Amniotic epithelial cell (primary cell): ENCODE measurements around the gene VPS51.
"Not testable (repeated sequence)": the region's sequence is repeated elsewhere in the genome, so short reads cannot be mapped to it uniquely, and the experiment has no call there.

Experiments
- DNase-seq: peaks from one replicate; pipeline ENCODE4 v3.0.0-alpha.2; 2010; ENCODE audit warnings: low read depth

VPS51 gene

DNA sequence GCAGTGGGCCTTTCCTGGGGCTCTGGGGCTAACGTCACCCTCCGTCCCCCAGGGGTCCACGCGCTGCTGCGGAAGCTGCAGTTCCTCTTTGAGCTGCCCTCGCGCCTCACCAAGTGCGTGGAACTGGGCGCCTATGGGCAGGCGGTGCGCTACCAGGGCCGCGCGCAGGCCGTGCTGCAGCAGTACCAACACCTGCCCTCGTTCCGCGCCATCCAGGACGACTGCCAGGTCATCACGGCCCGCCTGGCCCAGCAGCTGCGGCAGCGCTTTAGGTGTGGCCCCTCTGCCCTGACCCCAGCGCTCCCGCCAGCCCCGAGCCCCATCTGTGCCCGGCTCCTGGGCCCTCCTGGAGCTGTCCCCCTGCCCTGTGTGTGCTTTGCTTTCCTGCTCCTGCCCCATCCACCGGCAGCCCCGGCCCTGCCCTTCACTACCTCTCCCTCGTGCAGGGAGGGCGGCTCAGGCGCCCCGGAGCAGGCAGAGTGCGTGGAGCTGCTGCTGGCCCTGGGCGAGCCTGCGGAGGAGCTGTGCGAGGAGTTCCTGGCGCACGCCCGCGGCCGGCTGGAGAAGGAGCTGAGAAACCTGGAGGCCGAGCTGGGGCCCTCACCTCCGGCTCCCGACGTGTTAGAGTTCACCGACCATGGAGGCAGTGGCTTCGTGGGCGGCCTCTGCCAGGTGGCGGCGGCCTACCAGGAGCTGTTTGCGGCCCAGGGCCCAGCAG, 11.9 kb downstream of the VPS51 start:
- DNase-seq, result no peak

DNA sequence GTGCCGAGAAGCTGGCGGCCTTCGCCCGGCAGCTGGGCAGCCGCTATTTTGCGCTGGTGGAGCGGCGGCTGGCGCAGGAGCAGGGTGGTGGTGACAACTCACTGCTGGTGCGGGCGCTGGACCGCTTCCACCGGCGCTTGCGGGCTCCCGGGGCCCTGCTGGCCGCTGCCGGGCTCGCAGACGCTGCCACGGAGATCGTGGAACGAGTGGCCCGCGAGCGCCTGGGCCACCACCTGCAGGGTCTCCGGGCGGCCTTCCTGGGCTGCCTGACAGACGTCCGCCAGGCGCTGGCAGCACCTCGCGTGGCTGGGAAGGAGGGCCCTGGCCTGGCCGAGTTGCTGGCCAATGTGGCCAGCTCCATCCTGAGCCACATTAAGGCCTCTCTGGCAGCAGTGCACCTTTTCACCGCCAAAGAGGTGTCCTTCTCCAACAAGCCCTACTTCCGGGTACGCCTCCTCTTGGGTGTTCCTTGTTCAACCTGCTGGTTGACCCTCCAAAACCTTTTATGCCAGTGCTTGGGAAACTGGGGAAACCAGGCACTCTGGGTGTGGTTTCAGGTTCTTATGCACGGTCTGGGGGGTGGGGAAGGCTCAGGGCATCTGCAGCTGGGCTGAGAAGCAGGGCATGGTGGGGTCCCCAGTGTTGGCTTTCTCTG, 12.6 kb downstream of the VPS51 start:
- DNase-seq, result no peak

DNA sequence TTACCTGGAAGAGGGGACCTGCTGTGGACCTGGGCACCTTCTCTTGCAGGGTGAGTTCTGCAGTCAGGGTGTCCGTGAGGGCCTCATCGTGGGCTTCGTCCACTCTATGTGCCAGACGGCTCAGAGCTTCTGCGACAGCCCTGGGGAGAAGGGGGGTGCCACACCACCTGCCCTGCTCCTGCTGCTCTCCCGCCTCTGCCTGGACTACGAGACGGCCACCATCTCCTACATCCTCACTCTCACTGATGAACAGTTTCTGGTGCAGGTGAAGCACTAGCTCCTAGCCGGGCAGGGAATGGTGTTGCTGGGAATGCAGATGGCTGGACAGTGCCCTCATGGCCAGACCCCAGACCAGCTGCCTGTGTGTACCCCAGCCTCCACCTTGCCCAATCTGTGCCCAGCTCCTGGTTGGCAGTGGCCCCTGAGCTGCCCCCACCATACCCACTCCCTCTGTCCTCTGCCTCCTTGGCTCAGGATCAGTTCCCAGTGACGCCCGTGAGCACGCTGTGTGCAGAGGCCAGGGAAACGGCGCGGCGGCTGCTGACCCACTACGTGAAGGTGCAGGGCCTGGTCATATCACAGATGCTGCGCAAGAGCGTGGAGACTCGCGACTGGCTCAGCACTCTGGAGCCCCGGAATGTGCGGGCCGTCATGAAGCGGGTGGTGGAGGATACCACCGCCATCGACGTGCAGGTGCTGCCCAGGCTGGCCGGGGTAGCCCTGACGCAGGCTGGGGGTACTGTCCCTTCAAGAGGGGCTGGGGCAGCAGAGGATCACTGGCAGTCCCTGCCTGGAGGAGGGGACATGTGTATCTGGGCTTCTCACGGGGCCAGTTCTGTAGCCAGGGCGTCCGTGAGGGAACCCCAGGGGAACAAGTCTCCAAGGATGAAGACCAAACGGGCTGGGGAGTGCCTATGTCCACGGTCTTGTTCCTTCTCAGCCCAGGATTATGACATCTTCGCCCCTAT, 13.5 kb downstream of the VPS51 start:
- no peak for DNase-seq

DNA sequence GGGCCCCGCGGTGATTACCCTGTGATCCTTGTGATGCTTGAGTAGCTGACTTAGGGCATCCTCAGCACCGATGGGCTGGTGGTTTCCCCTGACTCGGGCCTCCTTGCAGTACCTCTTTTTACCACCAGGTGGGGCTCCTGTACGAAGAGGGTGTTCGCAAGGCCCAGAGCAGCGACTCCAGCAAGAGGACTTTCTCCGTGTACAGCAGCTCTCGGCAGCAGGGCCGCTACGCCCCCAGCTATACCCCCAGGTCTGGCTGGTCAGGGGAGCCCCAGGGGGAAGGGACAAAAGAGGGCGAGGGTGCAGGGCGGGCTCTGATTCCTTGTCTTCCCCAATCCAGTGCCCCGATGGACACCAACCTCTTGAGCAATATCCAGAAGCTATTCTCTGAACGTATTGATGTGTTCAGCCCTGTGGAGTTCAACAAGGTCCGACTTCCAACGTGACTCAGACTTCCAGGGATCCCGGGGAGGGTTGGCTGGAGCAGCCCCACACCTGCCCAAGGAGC, 14.4 kb downstream of the VPS51 start:
- peak; percentile 69 for DNase-seq

DNA sequence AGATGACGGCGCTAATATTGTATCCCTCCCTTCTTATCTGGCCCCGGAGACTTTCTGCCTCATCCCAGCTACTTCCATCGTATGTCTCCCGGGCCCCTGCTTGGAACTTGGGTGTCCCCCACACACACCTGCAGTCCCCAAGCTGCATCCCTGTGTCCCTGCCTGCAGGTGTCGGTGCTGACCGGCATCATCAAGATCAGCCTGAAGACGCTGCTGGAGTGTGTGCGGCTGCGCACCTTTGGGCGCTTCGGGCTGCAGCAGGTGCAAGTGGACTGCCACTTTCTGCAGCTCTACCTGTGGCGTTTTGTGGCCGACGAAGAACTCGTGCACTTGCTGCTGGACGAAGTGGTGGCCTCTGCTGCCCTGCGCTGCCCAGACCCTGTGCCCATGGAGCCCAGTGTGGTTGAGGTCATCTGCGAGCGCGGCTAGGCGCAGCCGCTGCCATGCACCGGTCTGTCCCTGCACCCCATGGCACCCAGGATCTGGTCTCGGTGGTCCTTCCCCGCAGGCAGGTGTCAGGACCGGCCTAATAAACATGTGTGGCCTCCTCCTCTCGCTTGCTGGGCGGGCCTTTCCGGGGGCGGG, 15.2 kb downstream of the VPS51 start:
- no peak for DNase-seq

DNA sequence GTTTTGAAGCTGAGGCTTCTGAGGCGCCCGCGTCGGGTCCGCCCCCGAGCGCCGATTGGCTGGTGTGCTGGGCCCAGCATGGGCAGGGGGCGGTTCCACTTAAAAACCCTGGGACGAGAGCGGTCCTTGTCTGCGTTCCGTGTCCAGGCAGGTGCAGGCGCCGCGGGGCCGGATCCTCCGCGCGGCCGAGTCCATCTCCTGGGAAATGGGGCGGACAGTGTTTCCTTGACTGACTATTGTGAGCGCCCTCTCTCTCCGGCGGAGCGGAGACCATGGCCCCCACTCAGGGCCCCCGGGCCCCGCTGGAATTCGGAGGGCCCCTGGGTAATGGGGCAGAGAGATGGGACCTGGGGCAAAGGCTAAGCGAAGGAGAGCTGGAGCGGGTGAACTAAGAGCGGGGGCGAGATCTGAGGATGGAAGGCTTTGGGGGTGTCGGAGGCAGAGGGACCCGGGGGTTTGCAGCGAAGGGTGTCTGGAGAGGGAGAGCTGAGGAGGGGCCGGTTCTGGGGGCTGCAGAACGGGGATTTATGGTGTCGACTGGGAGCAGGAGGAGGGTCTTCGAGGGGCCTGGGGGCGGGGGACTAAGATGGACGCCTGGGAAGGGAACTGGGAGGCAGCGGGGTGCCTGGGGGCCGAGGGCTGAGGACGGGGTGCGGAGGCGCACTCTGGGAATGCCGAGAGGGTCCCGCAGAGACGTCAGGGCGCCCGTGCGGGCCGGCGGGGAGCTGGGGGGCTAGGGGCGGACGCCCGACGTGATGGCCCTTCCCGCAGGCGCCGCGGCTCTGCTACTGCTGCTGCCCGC, 15.9 kb downstream of the VPS51 start, which contains the start of gene TM7SF2:
Gene TM7SF2, plus strand, starts transcription at position 129 of the 802 bp plus-strand sequence. Its CDS starts 144 bp downstream, at position 273.
- peak; percentile 85 for DNase-seq

DNA sequence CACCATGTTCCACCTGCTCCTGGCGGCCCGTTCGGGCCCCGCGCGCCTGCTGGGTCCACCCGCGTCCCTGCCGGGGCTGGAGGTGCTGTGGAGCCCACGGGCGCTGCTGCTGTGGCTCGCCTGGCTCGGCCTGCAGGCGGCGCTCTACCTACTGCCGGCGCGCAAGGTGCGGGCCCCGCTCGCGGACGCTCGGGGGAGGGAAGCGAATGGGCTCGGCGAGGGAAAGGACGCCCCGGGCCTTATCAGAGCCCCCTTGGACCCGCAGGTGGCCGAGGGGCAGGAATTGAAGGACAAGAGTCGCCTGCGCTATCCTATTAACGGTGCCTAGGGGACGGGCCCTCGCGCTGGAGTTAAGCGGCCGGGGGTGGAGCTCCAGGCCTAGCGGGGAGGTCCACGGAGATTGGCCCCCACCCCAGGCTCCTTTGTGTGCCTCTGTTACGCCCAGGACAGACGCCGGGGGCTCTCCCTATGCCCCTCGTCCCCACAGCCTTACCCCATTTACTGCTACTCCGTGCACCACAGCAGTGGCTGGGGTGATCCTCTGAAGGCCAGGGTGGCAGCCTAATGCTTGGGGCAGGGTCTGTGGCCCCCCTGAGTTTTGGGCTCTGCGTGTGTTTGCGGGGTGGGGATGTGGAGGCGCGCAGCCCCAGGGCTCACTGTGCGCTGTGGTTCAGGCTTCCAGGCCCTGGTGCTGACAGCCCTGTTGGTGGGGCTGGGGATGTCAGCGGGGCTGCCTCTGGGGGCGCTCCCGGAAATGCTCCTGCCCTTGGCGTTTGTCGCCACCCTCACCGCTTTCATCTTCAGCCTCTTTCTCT, 16.7 kb downstream of the VPS51 start:
- DNase-seq, result no peak

DNA sequence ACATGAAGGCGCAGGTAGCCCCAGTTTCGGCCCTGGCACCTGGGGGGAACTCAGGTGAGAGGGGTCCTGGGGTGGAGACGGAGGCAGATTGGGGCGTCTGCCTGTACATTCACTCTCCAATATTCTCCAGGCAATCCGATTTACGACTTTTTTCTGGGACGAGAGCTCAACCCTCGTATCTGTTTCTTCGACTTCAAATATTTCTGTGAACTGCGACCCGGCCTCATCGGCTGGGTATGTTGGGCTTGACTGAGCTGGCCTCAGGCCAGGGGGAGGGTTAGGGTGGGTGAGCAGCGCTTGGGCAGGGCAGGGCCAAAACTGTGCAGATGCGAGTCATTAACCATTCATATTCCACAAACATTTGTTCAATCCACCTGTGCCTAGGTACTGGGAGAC, 17.3 kb downstream of the VPS51 start:
- no peak for DNase-seq

DNA sequence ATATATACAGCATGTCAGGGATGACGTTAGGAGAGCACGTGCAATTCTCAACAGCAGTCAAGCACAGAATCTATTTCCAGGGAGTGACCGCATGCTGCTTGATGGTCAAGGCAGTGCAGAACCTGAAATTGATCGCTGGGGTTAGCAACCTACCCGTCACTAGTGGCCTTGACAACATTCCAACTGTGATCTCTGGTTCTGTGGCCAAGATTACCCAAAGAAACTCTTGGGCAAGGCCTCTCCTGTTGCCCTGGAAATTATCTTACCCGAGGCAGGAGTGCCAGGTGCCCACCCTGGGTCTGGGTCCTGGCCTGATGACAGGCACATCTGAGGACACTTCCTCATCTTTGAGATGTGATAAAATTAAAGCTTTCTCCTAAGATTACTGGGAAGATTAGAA, 17.8 kb downstream of the VPS51 start:
- DNase-seq, result peak; percentile 46

DNA sequence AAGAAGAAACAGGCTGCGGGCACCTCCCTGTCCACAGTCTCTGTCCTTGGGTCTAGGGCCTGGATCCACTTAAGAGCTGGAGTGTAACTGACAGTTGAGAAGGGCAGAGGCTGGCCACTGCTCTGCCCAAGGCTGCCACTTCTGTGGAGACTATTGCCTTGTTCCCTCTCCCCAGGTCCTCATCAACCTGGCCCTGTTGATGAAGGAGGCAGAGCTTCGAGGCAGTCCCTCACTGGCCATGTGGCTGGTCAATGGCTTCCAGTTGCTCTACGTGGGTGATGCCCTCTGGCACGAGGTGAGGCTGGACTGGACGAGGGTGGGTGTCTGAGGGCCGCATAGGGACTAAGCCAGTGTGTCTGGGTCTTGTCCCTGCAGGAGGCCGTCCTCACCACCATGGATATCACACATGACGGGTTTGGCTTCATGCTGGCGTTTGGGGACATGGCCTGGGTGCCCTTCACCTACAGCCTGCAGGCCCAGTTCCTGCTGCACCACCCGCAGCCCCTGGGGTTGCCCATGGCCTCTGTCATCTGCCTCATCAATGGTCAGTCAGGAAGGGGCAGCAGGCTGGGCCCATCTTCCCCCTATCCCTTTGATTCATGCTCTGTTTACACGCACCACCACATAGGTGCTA, 18.6 kb downstream of the VPS51 start:
- DNase-seq, result no peak

DNA sequence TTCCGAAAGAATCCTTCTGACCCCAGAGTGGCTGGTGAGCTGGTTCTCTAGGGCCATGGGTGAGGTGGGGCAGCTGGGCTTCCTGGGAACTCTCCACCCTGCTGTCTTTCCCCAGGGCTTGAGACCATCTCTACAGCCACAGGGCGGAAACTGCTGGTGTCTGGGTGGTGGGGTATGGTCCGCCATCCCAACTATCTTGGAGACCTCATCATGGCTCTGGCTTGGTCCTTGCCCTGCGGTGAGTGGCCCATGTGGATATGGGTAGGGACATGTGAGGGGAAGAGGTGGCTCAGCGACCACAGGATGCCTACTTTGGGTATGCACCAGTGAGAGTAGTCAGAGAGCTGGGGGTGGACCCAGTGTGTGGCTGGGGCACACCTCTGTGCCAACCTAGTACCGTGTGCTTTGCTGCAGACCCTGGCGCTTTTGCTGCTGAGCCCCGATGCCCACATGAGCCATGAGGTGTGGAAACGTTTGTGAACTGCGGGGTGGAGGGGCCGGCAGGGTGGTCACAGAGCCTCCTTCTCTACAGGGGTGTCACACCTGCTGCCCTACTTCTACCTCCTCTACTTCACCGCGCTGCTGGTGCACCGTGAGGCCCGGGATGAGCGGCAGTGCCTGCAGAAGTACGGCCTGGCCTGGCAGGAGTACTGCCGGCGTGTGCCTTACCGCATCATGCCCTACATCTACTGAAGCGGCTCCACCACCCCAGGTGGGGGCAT, 19.5 kb downstream of the VPS51 start:
- DNase-seq, result no peak

DNA sequence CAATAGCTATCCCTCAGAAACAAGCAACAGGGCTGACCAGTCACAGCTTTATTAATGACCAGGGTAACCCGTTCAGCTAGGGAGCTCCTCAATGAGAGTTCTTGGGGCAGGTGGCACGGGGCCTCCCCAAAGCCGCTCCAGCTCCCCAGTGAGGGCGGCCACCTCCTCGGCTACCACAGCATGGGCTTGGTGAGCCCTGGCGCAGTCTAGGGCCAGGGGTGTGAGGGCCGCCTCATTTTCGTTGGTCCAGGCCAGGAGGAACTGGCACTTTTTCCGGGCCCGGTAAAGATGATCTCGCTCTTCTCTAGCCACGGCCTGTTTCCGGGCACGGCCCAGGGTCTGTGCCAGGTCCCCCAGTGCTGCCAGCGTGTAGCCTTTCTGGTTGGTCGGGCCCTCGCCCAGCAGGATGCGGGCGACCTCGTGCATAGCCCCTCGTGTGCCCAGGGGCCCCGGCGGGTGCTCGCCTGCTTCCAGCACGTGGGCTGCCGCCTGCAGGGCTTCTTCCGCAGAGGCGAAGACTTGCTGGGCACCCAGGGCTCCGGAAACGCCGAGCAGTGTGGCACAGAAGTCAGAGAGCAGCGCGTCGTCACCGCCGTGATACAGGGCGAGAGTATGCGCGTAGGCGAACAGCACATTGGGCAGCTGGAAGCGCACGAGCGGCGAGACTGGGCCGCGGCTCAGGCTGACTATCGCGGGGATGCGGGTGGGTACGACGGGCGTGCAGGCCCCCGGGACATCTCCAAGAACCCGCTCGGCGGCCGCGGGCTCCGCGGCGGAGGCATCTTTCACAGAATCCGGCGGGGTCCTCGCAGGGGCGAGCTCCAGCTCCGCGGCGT, 20.6 kb downstream of the VPS51 start:
- peak; percentile 65 for DNase-seq

DNA sequence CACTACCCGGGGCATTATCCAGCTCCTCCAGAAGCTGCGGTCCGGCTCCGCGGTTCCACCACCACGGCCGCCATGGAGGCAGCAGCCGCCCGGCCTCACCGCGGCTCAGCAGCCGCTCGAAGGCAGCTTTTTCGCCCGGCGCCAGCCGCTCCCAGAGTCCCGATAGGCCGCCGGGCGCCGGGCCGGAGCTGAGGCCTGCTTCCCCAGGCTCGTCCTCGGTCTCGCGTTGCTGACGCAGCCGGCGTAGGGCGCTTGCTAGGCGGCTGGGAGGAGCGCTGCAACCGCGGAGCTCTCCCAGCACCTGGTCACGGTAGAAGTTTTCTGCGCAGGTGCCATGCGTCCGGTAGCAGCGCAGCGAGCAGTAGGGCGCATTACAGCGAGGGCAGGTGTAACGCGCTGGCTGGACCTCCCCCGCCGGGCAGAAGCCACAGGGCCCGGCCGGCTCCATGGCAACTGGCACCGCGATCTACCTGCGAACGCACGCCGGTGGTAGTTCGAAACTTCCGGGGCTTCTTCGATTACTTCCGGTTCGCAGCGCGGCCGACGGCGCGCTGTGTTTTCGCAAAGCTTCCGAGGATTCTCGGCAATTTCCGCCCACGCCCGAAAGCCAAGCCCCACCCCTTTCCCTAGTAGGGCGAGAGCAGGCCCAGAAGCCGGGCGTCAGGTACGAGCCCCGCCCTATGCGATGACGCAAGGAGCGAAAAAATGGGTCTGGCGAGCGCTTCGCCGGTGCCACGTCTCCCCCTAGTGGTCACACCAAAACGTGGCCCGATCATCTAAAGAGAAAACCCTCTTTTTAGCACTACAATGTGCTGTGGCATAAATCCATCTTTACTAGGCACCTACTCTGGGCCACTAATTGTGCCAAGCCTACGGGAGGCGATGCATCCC, 21.4 kb downstream of the VPS51 start, which contains the start of gene ZNHIT2:
Gene ZNHIT2, minus strand, starts transcription at position 496 of the 891 bp plus-strand sequence. Its CDS starts 48 bp downstream, at position 448.
- DNase-seq, result peak; percentile 97

DNA sequence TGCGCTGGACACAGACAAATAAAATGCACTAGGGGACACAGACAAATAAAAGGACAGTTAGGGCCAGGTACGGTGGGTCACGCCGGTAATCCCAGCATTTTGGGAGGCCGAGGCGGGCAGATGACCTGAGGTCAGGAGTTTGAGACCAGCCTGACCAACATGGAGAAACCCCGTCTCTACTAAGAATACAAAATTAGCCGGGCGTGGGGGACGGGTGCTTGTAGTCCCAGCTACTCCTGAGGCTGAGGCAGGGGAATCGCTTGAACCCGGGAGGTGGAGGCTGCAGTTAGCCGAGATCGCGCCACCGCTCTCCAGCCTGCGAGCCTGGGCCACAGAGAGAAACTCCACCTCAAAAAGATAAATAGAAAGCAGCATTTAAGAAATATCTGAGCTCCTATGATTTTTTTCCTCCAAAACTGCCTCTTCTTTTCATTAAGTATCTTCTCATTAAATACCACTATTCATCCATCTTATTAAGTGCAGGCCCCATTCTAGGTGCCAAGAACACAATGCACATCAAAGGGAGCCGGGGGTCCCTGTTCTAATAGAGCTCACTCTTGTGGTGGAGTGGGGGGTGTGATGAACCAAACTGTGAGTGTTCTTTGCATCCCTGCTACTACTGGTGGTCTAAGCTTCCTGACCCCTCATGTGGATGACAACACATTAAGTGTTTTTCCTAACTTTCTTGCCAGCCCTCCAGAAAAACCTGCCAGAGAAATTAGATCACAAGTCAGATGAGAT, 22.3 kb downstream of the VPS51 start:
- no peak for DNase-seq

DNA sequence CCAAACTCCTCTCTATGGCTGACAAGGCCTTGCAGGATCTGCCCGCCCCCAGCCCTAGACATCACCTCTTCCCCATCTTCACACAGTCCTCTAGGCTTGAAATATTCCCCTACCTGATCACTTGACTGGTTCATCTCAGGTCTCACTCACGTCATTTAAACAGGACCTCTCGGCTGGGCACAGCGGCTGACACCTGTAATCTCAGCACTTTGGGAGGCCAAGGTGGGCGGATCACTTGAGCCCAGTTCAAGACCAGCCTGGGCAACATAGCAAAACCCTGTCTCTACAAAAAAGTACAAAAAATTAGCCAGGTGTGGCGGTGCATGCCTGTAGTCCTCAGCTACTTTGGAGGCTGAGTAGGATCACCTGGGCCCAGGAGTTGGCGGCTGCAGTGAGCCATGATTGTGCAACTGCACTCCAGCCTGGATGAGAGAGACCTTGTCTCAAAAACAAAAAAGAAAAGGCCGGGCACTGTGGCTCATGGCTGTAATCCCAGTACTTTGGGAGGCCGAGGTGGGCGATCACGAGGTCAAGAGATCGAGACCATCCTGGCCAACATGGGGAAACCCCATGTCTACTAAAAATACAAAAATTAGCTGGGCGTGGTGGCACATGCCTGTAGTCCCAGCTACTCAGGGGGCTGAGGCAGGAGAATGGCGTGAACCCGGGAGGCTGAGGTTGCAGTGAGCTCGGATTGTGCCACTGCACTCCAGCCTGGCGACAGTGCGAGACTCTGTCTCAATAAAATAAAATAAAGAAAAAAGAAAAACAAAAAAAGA, 23.1 kb downstream of the VPS51 start:
- DNase-seq, result not testable (repeated sequence)

DNA sequence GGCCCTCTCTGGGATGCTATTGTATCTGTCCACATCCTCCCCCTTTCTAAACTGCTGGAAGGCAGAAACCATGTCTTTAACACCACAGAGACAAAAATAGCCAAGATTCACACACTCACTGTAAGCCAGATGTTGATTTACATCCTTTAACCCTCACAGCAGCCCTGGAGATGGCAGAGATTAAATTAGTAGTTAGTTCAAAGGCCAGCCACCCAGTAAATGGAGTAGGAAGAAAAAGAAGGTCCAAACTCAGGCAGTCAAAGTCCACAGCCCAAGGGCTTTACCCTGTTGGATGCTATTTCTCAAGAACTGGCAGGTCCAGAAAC, 23.6 kb downstream of the VPS51 start:
- no peak for DNase-seq
